ENCODE results near the gene SPCS2.

GRCh38 chr11:75022296-75022695, 73.2 kb downstream of the SPCS2 start:
- TF ChIP-seq CTCF (IDR thresholded peaks at IDR 0.05) (no peak), POLR2A (IDR thresholded peaks at IDR 0.05) (no peak)
